NCI-H774 (cell line): ENCODE results near the gene CREBBP.

Source experiments
- DNase-seq: peaks from one replicate; lab custom pipeline; 2025; lab: John Stamatoyannopoulos, UW

CREBBP gene

GRCh38 chr16:3824121-3824795 is 56.3 kb downstream of the CREBBP start:
- DNase-seq = no peak

- no peak for DNase-seq
Observed at GRCh38 chr16:3823427-3823826, 57.1 kb downstream of the CREBBP start.

- peak; percentile 10 for DNase-seq
Observed at GRCh38 chr16:3822366-3823045, 58.0 kb downstream of the CREBBP start.

- DNase-seq = no peak
Observed at GRCh38 chr16:3821184-3821583, 59.3 kb downstream of the CREBBP start.

- DNase-seq = peak; percentile 90
Observed at GRCh38 chr16:3819746-3820724, 60.5 kb downstream of the CREBBP start.

GRCh38 chr16:3819175-3819527 is 61.4 kb downstream of the CREBBP start:
- DNase-seq = no peak

GRCh38 chr16:3816326-3816725 is 64.2 kb downstream of the CREBBP start:
- no peak for DNase-seq

GRCh38 chr16:3814755-3815154 is 65.8 kb downstream of the CREBBP start:
- DNase-seq = no peak

- no peak for DNase-seq
Observed at GRCh38 chr16:3812469-3813172, 67.9 kb downstream of the CREBBP start.

- no peak for DNase-seq
Observed at GRCh38 chr16:3810818-3811217, 69.7 kb downstream of the CREBBP start.

- no peak for DNase-seq
Observed at GRCh38 chr16:3810198-3810664, 70.3 kb downstream of the CREBBP start.

GRCh38 chr16:3808308-3809063 is 72.0 kb downstream of the CREBBP start:
- no peak for DNase-seq

- DNase-seq = no peak
Observed at GRCh38 chr16:3807425-3808123, 72.9 kb downstream of the CREBBP start.

- no peak for DNase-seq
Observed at GRCh38 chr16:3804426-3805016, 76.0 kb downstream of the CREBBP start.

- no peak for DNase-seq
Observed at GRCh38 chr16:3800477-3801270, 79.8 kb downstream of the CREBBP start.

GRCh38 chr16:3800019-3800418 is 80.5 kb downstream of the CREBBP start:
- no peak for DNase-seq

GRCh38 chr16:3799354-3799753 is 81.2 kb downstream of the CREBBP start:
- no peak for DNase-seq

GRCh38 chr16:3798838-3799237 is 81.7 kb downstream of the CREBBP start:
- DNase-seq = no peak
